GM23338 (cell line): ENCODE results near the gene BPTF.

Experiments
- CREB1 ChIP-seq: fragments of 250-450 bp; sonication (Bioruptor Pico); IDR thresholded peaks from 2 replicates; pipeline ENCODE4 v1.5.0; 2020; ENCODE audit warnings: low read depth, mild to moderate bottlenecking, moderate library complexity
- CTCF ChIP-seq, 2 experiments: fragments of 200-600 bp in 1 of 2; sonication (generic) in 1 of 2; conservative IDR thresholded peaks; 2 replicates each; pipeline versions ENCODE4 v1.5.1 to v1.6.1; 2016 to 2017; ENCODE audit warnings: antibody characterized with exemption in 2 of 2, low read depth in 2 of 2, mild to moderate bottlenecking in 2 of 2, moderate library complexity in 1 of 2
- EZH2 ChIP-seq: fragments of 200-600 bp; sonication (generic); IDR thresholded peaks from one replicate; pipeline ENCODE4 v1.8.0; 2017; ENCODE audit warnings: antibody characterized with exemption, mild to moderate bottlenecking, low read depth; ENCODE audit not compliant: unreplicated experiment
- EZH2phosphoT487 ChIP-seq: fragments of 200-600 bp; sonication (generic); IDR thresholded peaks from one replicate; pipeline ENCODE4 v1.8.1; 2018; ENCODE audit warnings: antibody characterized with exemption; ENCODE audit not compliant: unreplicated experiment
- JUNB ChIP-seq: IDR thresholded peaks from one replicate; pipeline ENCODE4 v1.6.1; 2016; ENCODE audit warnings: antibody characterized with exemption; ENCODE audit not compliant: unreplicated experiment
- NANOG ChIP-seq: IDR thresholded peaks from 2 replicates; pipeline ENCODE4 v1.6.1; 2016; ENCODE audit warnings: antibody characterized with exemption, borderline replicate concordance
- POLR2AphosphoS5 ChIP-seq: IDR thresholded peaks from 2 replicates; pipeline ENCODE4 v1.6.1; 2016; ENCODE audit warnings: antibody characterized with exemption, low read depth
- ZNF114 ChIP-seq: fragments of 250-450 bp; sonication (Bioruptor Pico); IDR thresholded peaks from 2 replicates; pipeline ENCODE4 v1.5.0; 2020; ENCODE audit warnings: mild to moderate bottlenecking, moderate library complexity
- TF ChIP-seq, protein P1 (sequence below): IDR thresholded peaks from one replicate; pipeline ENCODE4 v1.6.1; 2018; ENCODE audit warnings: antibody characterized with exemption; ENCODE audit not compliant: unreplicated experiment

GRCh38 chr17:67784364-67785121 lies 40.8 kb upstream of the BPTF start:
- TF ChIP-seq JUNB (no peak), EZH2phosphoT487 (no peak), CTCF (conservative IDR thresholded peaks at IDR 0.05; ENCODE audit: low read depth in 2 of 2) (no peak), CREB1 (no peak), POLR2AphosphoS5 (no peak), NANOG (no peak), EZH2 (no peak), ZNF114 (CRISPR knock-in tag) (no peak)
- TF ChIP-seq, protein P1, sequence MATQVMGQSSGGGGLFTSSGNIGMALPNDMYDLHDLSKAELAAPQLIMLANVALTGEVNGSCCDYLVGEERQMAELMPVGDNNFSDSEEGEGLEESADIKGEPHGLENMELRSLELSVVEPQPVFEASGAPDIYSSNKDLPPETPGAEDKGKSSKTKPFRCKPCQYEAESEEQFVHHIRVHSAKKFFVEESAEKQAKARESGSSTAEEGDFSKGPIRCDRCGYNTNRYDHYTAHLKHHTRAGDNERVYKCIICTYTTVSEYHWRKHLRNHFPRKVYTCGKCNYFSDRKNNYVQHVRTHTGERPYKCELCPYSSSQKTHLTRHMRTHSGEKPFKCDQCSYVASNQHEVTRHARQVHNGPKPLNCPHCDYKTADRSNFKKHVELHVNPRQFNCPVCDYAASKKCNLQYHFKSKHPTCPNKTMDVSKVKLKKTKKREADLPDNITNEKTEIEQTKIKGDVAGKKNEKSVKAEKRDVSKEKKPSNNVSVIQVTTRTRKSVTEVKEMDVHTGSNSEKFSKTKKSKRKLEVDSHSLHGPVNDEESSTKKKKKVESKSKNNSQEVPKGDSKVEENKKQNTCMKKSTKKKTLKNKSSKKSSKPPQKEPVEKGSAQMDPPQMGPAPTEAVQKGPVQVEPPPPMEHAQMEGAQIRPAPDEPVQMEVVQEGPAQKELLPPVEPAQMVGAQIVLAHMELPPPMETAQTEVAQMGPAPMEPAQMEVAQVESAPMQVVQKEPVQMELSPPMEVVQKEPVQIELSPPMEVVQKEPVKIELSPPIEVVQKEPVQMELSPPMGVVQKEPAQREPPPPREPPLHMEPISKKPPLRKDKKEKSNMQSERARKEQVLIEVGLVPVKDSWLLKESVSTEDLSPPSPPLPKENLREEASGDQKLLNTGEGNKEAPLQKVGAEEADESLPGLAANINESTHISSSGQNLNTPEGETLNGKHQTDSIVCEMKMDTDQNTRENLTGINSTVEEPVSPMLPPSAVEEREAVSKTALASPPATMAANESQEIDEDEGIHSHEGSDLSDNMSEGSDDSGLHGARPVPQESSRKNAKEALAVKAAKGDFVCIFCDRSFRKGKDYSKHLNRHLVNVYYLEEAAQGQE = no peak
